Esophagus muscularis mucosa (tissue), 4 donors: Measurements from ENCODE around the gene NRXN3.

Experiments used
- EP300 ChIP-seq: sonication (generic); formaldehyde crosslinking; IDR thresholded peaks from one replicate; pipeline ENCODE4 v1.6.1; 2017; ENCODE audit warnings: antibody characterized with exemption
- POLR2A ChIP-seq: fragments of 450-650 bp; IDR thresholded peaks from one replicate; pipeline ENCODE4 v1.6.1; 2017; ENCODE audit warnings: antibody characterized with exemption, moderate library complexity, mild to moderate bottlenecking, low read depth
- TF ChIP-seq, protein P1 (sequence below), 3 experiments: fragments of 200-600 bp in 2 of 3; fragments of 450-650 bp in 1 of 3; sonication (generic) in 2 of 3; IDR thresholded peaks; one replicate each; pipeline ENCODE4 v1.5.1; 2017 to 2019; ENCODE audit warnings: antibody characterized with exemption in 3 of 3, mild to moderate bottlenecking in 2 of 3, moderate library complexity in 1 of 3

DNA sequence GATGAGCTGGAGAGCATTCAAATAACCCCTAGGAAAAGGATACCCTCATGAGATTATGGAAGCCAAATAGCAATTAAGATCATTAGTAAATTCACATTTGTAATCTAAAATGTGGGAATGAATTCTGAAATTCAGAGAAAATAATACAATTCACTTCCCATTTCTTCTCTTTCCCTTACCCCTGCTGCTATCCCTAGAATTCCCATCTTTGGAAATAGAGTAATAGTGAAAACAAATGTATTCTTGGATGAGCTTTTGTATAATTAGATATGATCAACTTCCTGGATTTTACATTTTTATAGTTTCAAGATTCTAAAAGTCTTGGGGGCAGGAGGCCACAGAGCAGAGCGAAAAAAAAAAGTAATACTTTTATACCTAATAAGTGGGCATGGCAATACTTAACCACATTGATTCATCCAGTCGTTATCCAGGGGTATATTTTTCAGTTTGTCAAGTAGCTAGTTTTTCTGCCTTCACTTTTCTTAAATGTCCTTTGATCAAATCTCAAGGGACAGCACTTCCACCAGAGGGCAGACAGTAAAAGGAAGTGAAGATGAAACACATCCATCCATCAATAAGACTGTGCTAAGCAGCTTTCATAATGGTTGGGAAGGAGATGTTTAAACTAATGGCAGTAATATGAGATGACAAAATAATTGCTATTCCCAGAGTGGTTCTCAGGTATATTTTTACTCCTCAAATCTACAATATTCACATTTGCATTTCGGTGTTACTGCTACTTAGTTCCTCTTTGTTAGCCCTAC, 1639.9 kb downstream of the NRXN3 start:
- TF ChIP-seq, protein P1, sequence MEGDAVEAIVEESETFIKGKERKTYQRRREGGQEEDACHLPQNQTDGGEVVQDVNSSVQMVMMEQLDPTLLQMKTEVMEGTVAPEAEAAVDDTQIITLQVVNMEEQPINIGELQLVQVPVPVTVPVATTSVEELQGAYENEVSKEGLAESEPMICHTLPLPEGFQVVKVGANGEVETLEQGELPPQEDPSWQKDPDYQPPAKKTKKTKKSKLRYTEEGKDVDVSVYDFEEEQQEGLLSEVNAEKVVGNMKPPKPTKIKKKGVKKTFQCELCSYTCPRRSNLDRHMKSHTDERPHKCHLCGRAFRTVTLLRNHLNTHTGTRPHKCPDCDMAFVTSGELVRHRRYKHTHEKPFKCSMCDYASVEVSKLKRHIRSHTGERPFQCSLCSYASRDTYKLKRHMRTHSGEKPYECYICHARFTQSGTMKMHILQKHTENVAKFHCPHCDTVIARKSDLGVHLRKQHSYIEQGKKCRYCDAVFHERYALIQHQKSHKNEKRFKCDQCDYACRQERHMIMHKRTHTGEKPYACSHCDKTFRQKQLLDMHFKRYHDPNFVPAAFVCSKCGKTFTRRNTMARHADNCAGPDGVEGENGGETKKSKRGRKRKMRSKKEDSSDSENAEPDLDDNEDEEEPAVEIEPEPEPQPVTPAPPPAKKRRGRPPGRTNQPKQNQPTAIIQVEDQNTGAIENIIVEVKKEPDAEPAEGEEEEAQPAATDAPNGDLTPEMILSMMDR (IDR thresholded peaks at IDR 0.05): no peak
- TF ChIP-seq POLR2A (no peak), EP300 (no peak)
